GM21381 (cell line): ENCODE measurements around the gene CERS6.
A peak's percentile ranks its signal among the peaks of the same experiment; 100 is the strongest.

Experiments used
- ATAC-seq: cut with Tn5 transposase; IDR thresholded peaks from one replicate; pipeline ENCODE4 v1.9.1; 2021; ENCODE audit warnings: mild to moderate bottlenecking, moderate library complexity; ENCODE audit not compliant: unreplicated experiment

Gene CERS6

DNA sequence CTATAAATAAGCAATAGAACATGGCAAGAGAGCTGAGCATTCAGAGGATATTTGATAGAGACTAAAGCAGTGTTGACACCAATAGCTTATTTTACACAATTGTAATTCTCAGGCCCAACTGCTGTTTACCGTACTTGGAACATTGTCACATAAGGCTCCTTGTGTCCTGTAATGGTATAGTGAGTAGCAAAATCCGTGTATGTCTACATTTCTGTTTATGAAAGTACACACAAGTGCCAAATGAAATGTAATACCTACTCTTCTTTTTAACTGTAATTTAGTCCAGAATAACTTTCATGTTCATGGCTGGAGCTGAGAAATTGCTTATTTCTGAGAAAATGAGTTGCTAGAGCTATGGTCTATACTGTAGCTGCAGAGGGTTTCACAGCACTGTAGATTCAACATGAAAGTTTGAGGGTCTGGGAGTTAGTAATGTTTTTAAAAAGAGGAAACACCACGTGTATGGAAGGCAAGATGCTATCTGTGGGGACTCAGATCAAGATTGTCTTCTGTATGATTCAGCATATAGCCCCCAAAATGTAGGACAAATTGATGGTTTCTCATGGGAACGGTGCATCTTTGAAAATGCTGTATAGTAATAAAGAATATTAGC is 236.2 kb downstream of the CERS6 start:
- peak; percentile 58 for ATAC-seq

DNA sequence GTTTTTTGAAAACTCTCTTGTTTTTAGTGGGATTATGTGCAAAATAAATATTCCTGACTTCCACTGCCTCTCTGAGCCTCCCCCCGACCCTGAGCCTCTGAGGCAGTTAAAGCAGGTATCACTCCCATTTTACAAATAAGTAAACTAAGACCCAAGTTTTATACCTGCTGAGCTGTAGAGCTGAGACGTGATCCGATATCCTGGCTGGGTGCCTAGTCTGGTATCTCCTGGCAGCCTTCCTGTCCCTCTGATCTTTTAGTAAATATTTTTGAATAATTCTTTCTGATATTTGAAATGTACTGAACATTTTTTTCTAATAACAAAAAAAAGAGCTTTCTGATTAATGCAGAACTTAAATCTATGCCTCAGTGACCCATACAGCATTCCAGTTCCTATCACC is 238.1 kb downstream of the CERS6 start:
- no peak for ATAC-seq

DNA sequence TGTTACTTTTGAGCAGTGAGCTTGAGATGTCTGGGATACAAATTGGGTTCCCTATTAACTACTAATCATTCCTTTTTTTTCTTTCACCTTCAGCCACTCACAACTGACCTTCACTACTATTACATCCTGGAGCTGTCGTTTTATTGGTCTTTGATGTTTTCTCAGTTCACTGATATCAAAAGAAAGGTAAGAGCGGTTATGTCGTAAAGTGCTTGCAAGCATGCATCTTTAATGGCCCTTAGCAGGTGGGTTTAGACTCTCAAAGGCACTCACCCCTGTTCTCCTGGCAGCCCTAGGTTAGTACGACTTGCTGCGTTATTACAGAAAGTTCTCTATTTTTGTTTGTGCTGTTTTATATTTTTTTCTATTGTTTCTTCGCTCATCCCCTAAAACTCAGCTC is 238.8 kb downstream of the CERS6 start:
- ATAC-seq, result no peak

DNA sequence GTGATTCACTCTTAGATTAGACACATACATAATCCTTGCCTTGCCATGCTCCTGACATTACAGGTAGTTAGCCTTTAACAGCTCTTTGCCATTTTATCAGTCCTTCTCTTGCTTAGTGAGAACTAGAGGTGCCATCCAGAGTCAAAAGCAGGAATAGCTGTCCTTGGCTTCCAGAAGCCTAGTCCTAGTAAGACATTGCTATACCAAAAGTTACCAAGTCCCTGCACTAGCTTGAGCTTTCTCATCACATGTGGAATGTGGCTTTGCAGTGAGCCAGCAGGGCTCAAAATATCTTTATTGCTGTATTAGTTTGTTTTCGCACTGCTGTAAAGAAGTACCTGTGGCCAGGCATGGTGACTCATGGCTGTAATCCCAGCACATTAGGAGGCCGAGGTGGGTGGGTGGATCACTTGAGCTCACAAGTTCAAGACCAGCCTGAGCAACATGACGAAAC is 241.6 kb downstream of the CERS6 start:
- no peak for ATAC-seq

DNA sequence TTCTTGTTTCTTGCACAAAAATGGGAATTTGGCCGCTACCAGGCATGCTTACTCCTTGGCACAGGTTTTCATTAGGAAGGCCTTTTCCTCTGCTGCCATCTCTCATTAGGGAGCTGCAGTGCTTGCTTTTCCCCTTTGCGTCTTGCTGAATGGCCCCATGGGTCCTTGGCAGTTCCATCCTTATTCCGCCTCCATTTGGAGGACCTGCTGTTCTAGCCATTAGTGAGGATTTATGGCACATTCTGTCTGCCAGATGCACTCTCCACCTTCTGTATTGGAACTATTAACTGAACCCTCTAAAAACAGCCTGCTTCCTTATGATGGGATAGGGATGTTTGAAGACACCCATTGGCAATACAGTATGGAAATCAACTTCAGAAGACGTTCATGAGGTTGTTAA is 242.9 kb downstream of the CERS6 start:
- no peak for ATAC-seq

DNA sequence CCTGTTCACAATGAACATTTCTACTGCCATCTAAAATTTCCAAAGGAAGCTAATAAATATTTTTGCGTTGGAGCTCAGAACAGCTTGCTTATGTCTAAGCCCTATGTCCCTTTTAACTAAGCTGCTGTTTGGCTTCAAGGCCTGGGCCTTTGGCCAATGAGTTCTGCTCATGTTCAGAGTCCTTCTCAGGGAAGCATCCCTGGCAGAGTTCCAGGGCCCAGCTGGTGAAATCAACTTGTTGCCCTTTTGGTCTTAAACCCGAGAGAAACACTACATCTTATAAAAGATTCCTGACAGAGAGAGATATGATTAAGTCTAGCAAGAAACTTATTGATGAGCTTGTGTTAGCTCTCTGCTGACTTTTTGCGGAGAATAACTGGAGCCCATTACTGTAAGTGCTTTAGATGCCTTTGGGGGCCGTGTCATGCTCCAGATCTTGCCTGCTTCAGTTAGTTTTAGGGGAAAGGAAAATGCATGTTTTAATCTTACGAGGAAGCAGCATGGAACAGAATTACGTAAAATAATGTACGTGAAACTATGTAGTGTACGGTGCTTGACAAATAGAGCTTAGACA is 243.9 kb downstream of the CERS6 start:
- ATAC-seq, result no peak

DNA sequence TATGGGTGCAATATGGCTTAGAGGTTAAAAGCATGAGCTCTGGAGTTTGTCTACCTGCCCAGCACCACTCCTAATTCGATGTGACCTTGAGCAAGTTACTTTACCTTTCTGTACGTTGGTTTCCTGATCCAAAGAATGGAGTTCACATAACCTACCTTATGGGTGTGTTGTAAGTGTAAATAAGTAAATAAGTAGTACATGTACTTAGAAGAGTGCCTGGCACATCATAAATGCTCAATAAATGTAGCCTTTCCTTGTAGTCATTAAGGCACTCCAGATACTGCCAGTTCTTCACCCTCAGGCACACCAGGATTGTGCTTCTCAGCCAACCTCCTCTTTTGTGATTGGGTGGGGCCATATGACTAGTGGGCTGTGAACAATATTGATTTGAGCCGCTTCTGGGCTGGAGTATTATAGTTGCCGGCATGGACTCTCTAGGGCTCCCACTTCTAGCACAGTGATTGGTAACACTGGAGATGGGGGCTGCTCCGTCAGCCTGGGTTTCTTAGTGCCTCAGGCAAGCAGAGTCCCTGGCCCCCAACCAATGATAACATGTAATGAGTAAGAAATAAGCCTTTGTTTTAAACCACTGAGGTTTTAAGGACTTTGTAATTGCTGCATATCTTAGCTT is 244.7 kb downstream of the CERS6 start:
- ATAC-seq, result no peak

DNA sequence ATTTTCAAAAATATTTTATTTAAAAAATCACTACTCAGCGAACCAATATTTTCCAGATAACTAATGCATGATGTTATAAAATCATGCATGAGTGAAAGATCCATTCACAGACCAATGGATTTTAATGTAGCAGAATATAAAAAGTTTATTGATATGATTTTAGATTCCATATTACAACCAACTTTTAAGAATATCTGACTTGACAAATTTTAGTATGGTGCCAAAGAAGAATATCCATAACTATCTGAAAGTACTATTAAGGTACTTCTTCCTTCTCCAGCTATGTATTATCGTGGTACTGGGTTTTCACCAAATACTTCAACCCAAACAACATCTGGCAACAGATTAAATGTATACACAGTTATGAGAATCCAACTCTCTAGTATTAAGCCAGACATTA is 246.5 kb downstream of the CERS6 start:
- ATAC-seq, result no peak

DNA sequence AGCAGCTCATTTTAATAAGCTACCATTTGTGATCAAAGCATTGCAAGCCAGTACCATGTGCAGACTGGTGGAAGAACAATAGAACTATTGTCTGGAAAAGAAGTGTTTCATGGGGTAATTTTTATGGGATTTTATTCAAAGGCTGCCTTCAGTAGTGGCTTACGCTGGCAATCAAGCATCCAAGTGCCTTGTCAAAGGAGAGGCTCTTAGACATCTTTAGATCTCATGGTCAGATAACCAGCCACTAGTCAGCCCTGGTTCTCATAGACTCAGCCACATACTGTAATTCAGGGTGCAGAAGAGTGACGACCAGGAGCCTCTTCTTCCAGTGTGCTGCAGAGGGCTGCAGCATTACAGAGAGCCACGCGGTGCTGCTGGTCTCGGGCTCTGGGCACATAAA is 247.9 kb downstream of the CERS6 start:
- no peak for ATAC-seq

DNA sequence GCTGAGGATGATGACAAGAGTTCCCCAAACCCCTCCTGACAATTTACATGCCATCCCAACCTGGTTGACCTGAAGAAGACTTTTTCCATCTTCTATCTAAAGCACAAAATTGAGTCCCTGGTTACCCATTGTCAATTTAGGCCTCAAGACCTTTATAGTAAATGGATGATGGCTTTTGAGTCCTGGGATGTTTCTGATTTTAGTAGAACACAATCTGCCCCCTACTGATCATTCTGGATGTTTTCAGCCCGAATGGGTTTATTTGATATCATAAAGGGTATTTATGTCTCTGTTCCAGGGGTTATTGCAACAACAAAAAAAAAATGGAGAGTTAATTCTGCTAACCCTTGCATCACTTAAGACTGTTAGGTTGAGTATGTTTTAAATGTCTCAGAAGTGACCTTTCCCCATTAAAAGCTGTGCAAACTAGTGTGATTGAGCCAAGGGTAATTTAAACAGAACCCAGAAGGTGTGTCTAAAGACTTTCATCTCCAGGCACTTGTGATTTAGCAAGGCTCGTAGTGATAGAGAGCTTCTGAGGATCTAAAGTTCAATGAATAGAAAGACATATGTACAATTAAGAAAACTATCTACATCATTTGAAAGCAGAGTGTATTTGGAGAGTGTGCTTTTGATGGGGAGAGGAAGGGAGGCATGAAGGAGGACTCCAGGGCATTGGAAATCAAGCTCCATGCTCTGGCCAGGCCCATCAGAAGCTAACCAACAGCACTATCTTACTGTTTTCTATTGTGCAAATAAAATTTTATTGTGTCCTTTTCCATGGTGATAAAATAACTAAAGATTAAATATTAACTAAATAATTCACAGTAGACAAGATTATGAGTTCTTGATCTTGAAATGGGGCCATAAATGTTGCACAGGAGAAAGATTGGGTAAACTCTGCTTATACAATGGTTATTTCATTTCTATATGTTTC is 249.7 kb downstream of the CERS6 start:
- no peak for ATAC-seq

DNA sequence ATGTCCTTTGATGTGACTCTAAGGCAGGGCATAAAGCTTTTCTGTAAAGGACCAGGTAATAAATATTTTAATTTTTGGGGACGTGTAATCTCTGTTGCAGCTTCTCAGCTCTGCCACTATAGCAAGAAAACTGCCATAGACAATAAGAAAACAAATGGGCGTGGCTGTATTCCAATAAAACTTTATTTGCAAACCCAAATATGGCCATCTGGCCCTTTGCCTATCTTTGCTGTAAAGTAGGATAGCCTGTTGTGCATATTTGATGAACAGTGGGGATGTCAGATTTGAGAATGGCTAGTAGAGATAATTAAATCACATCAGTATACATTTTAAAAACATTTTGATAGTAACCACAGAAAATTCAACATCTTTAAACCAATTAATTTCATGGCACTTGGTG is 250.7 kb downstream of the CERS6 start:
- no peak for ATAC-seq

DNA sequence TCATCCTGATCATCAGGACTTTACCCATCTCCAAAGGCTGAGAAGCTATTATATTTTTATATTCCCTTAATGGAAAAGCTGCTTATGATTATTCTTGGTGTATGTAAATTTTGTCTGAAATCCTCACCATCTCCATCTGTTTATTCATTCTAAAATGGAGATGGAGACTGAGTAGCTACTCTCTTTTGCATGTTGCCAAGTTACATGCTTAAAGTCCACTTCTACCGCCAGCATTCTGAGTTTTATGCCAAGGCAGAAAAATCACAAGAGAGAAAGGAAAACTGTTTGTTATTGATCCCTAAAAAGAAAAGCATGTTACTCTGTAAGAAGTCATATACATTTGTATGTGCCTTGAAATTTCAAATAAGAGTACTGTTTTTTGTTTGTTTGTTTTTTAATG is 252.0 kb downstream of the CERS6 start:
- ATAC-seq, result no peak

DNA sequence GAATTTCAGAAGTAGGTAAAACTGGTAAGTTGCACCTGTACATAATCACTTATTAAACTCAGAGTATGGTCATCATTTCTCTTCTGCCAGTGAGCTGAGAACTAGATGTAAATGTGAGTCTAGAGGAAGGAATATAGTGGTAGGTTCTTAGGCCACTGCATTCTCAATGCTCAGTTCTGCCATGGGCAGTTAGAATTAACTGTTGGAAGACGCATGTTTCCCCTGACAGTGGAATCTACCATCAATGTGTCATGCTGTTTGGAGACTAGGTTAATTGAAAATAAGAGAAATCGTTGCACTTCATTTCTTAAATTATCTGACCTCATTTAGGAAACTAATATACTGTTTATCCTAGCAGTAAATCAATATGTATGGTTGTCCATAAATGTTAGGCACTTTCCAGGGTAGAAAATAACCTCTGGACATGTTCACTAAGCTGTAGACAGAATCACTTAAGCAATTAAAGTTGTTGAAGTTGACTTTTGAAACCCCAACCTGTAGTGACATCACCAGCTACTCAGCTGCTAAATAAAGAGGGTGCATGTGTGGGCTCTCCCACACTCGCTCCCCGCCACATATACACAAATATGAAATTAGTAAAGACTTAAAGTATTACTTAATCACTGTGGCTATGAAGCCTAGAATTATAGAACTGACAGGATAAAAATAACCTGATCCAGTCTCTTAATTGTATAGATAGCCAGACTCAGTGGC is 254.8 kb downstream of the CERS6 start:
- no peak for ATAC-seq

DNA sequence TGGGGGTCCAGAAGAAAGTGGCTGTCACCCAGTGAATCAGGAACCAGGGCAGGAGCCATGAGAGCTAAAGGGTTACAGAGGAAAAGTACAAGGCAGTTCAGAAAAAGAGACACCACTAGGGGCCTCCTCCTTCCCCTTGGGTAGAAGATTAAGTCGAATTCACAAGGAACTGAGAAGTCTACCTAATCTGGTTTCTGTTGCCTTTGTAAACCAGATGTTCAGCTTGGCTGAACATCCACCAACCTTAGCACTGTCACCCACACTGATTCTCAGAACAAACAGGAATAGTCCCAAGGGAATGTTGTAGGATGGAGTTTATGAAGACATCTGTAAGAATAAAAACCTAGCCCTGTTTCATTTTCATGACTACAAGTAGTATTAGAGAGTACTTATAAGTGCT is 256.0 kb downstream of the CERS6 start:
- ATAC-seq, result peak; percentile 99

DNA sequence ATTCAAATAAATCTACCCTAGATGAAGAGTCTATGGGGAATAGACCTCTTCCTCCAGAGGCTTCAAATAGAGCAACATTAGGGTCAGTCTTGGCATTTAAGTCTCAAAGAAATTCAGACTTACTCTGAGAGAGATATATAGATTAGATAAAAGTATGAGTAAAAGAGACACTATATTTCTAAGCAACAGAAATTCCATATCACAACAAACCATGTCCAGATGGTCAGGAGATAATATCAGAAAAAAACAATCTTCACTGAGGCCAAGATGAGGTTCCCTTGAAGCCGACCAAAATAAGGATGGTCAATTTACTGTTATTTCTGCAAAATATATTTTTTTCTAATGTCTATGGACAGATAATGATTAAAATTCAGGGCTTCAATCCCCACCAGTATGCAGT is 257.3 kb downstream of the CERS6 start:
- no peak for ATAC-seq

DNA sequence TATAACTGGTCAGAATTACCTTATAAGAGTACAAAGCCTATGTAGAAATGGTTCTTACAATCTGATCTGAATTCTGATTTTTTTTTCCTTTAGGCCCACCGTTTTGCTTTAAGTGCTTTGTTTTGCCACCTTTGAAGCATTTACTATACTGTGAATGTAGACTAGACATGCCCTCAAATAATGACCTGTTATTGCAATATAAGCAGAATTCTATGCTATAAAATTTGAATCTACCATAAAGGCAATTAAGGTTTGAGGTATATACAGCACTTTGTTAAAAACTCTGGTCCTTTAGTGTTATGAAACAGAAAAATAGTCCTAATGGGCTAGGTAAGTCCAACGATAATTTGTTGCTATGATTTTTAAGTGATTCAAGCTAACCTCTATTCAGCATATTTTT is 259.8 kb downstream of the CERS6 start:
- ATAC-seq, result no peak

DNA sequence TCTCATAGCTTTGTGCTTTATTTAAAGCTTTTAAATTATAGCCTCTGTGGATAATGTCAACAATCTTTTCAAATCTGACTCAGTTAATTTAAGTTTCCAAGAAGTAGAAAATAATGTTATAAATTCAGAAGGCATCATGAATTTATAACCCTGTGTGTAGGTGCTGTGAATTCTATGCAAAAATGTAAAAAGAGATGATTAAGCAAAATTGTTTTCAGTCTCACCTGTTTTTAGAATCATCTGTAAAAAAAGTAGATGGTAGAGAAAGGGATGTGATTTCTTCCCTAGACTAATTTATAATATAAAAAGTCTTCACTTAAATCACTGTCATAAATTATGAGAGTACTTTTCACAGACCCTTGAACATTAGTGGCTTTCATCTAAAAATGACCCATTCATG is 260.8 kb downstream of the CERS6 start:
- ATAC-seq, result no peak

DNA sequence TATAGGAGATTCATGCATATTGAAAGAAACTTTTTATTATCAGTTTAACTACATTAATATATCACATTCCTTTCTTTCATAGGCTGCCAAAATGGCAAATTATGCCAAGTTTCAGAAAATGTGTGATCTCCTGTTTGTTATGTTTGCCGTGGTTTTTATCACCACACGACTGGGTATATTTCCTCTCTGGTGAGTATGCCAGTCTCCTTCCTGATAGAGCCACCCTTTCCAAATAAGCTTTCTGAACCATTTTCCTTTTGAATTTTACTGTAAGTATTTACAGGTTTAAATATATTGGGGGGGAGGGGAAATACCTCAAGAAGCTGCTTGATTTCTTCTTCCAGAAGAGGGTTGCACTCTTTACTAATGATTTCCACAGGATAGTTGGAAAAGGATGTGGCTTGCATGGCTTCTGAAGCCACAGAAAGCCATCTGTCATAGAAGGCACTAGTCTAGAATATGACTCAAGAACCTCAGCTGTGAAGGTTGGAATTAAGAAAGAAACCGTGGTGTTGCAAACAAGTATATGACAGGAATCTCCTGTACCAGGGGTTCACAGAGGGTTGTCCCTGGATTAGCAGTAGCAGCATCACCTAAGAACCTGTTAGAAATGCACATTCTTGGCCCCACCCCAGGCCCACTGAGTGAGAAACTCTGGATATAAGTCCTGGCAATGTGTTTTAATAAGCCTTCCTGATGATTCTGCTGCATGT is 261.9 kb downstream of the CERS6 start:
- ATAC-seq, result no peak

DNA sequence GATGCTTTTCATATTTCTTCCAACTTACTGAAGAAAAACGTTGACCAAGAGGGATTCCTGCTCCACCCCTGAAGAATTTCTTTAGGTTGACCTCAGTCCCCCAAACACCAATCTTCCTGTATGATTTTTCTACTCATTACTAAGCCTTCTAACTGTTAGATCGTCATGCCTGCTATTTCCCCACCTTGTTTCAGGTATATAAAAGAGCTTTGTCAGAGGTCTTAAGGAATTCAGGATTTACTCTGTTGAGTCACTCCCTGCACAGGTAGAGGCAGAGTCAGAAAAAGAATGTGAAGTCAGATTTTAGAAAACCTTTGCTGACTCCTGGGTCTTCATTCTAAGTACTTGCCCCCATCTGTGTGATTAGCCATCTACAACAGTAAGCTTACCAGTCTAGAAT is 262.6 kb downstream of the CERS6 start:
- ATAC-seq, result no peak

DNA sequence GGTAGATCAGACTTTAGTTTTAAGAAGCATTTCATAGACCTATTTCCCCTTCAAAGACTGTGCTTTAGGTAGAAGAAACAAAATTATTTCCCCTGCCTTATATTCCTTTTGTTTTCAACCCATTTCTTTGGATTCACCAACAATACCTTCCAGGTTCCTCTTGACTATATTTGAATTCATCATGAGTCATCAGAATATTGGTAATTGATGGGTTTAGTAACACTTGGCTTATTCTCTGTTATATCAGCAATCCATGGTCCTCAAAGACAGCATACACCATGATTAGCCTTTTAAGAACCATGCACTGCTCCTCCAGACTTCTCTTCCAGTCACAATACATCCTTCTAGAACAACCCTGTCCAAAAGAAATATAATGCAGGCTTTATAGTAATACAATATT is 263.4 kb downstream of the CERS6 start:
- no peak for ATAC-seq
